ENCODE data around the gene ARSD. TPM values are rescaled to one million over a fixed set of nuclear protein-coding genes. Genes with fewer than 3 reads are reported as not detected.
"Not testable (repeated sequence)": the region's sequence is repeated elsewhere in the genome, so short reads cannot be mapped to it uniquely, and the experiment has no call there.

Gene ARSD
- total RNA-seq, 4 donors from 2014 or later, result 8.9 to 17.3 (median 15.7) TPM

GRCh38 chrX:2960861-2961515 is 31.8 kb upstream of the ARSD start:
- no peak overlapping the region for H3K4me3 ChIP-seq (ENCODE audit: low read depth, poor library complexity, severe bottlenecking)
- intact Hi-C loops (cut with DNase I; ENCODE audit: low total_unique reads), result no loop called here
- no peak for TF ChIP-seq CTCF (IDR thresholded peaks at IDR 0.05)
- TF ChIP-seq POLR2A (IDR thresholded peaks at IDR 0.05), result no peak
- no peak for DNase-seq (ENCODE audit: low spot score in 2 of 2)
- WGBS, 2 donors, result 82 to 88% methylated on average over 14 of the region's 14 CpGs

DNA sequence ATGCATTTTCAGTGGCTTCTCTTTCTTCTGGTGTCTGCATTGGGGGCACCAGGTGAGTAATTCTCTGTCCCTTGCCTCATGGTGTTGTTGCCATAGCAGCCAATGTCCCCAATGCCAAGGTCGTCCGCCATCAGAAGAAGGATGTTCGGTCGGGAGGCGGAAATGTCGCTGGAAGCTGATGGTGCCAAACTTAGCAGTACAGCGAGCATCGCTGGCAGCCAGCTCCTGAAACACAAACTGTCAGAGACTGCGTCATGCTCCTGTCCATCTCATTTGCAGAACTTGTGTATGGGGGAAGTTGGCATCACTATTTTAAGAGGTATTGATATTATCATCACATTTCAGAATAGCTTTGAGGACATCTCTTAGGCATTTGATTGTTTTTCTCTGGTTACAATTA is 29.1 kb upstream of the ARSD start:
- DNase-seq (ENCODE audit: low spot score in 2 of 2), result no peak
- TF ChIP-seq POLR2A (IDR thresholded peaks at IDR 0.05) (no peak), CTCF (IDR thresholded peaks at IDR 0.05) (no peak)
- 87 to 89% methylated on average over 9 of the region's 9 CpGs for WGBS, 2 donors
- no peak overlapping the region for H3K4me3 ChIP-seq (ENCODE audit: low read depth, poor library complexity, severe bottlenecking)
- intact Hi-C loops (cut with DNase I; ENCODE audit: low total_unique reads), result no loop called here

GRCh38 chrX:2955838-2956237 is 26.7 kb upstream of the ARSD start:
- 79 to 88% methylated on average over 4 of the region's 4 CpGs for WGBS, 2 donors
- no peak overlapping the region for H3K4me3 ChIP-seq (ENCODE audit: low read depth, poor library complexity, severe bottlenecking)
- intact Hi-C loops (cut with DNase I; ENCODE audit: low total_unique reads), result no loop called here
- TF ChIP-seq POLR2A (IDR thresholded peaks at IDR 0.05) (no peak), CTCF (IDR thresholded peaks at IDR 0.05) (no peak)
- no peak for DNase-seq (ENCODE audit: low spot score in 2 of 2)

GRCh38 chrX:2955281-2955680 is 26.1 kb upstream of the ARSD start:
- TF ChIP-seq CTCF (IDR thresholded peaks at IDR 0.05) (no peak), POLR2A (IDR thresholded peaks at IDR 0.05) (no peak)
- WGBS, 2 donors, result 91 to 94% methylated on average over 10 of the region's 10 CpGs
- intact Hi-C loops (cut with DNase I; ENCODE audit: low total_unique reads), result no loop called here
- no peak overlapping the region for H3K4me3 ChIP-seq (ENCODE audit: low read depth, poor library complexity, severe bottlenecking)
- DNase-seq (ENCODE audit: low spot score in 2 of 2), result no peak

DNA sequence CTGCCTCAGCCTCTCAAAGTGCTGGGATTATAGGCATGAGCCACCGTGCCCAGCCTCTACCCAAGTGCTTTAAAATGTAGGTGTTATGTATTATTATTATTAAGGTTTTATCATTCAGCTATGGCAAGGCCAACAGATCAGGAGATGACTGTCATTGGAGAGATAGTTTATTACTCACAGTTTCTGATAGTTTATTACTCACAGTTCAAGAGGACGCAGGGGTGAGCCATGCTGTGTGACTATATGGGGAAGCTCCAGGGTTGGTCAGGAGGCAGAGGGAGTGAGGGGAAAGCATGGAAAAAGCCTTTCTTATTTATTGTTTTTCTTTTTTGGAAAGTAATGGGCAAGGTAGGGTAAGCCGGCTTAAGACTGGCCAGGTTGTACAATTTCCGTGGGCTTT is 25.4 kb upstream of the ARSD start:
- 80 to 82% methylated on average over 4 of the region's 4 CpGs for WGBS, 2 donors
- no peak overlapping the region for H3K4me3 ChIP-seq (ENCODE audit: low read depth, poor library complexity, severe bottlenecking)
- no peak for TF ChIP-seq POLR2A (IDR thresholded peaks at IDR 0.05)
- no peak for TF ChIP-seq CTCF (IDR thresholded peaks at IDR 0.05)
- intact Hi-C loops (cut with DNase I; ENCODE audit: low total_unique reads), result no loop called here
- no peak for DNase-seq (ENCODE audit: low spot score in 2 of 2)

DNA sequence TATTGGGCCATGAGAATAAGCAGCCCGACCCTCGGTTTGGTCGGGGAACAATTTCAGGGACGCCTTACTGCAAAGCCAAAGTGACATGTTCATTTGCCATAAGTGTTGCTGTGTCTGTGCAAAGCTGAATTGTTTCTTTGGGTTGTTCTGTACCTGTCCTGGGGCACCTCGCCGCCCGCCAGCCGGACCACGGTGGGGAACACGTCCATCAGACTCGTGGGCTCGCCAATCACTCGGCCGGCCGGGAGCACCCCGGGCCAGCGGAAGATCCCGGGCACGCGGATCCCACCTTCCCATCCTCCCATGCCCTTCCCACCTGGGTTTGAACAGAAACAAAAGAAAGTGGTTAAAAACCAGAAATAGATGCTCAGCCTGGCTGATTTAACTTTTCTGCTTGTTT is 8.8 kb upstream of the ARSD start:
- intact Hi-C loops (cut with DNase I; ENCODE audit: low total_unique reads); DNase-seq (ENCODE audit: low spot score in 2 of 2); H3K4me3 ChIP-seq (ENCODE audit: low read depth, poor library complexity, severe bottlenecking): not testable (repeated sequence)
- WGBS, 2 donors, result 91 to 92% methylated on average over 20 of the region's 20 CpGs

Data from lower leg skin (tissue), 4 donors.